Activated CD4-positive, alpha-beta T cell treated with anti-CD3 and anti-CD28 coated beads, Interleukin-2, Interleukin-4, amounts not matched to agents 100 ng/mL and 50 ng/mL, durations not matched to agents 16 hours and 8 hours (primary cell): ENCODE data around the gene ERAL1.
A peak's percentile ranks its signal among the peaks of the same experiment; 100 is the strongest.

Experiments used
- DNase-seq: peaks from one replicate; pipeline ENCODE4 v3.0.0-alpha.2; 2020; ENCODE audit warnings: low spot score

ERAL1 gene

GRCh38 chr17:28879886-28880571 lies 25.2 kb downstream of the ERAL1 start:
- no peak for DNase-seq

- no peak for DNase-seq
These were observed 25.7 kb downstream of the ERAL1 start for GRCh38 chr17:28880572-28880945.

- DNase-seq, result no peak
These were observed 26.8 kb downstream of the ERAL1 start for GRCh38 chr17:28881533-28882056.

- DNase-seq, result no peak
These were observed 27.5 kb downstream of the ERAL1 start for GRCh38 chr17:28882154-28882895.

GRCh38 chr17:28883967-28884702 lies 29.3 kb downstream of the ERAL1 start:
- no peak for DNase-seq

- DNase-seq, result no peak
These were observed 30.5 kb downstream of the ERAL1 start for GRCh38 chr17:28885363-28885762.

- DNase-seq, result no peak
These were observed 31.1 kb downstream of the ERAL1 start for GRCh38 chr17:28885951-28886350.

- DNase-seq, result no peak
These were observed 33.2 kb downstream of the ERAL1 start for GRCh38 chr17:28887871-28888471.

GRCh38 chr17:28888832-28889231 lies 34.0 kb downstream of the ERAL1 start:
- DNase-seq, result no peak

- DNase-seq, result no peak
These were observed 35.2 kb downstream of the ERAL1 start for GRCh38 chr17:28889996-28890395.

- DNase-seq, result no peak
These were observed 36.4 kb downstream of the ERAL1 start for GRCh38 chr17:28891201-28891600.

- no peak for DNase-seq
These were observed 37.2 kb downstream of the ERAL1 start for GRCh38 chr17:28892024-28892423.

GRCh38 chr17:28893248-28894183 lies 38.7 kb downstream of the ERAL1 start:
- DNase-seq, result peak; percentile 73

- DNase-seq, result no peak
These were observed 41.1 kb downstream of the ERAL1 start for GRCh38 chr17:28895794-28896447.

- DNase-seq, result no peak
These were observed 41.7 kb downstream of the ERAL1 start for GRCh38 chr17:28896491-28896883.

- peak; percentile 59 for DNase-seq
These were observed 42.3 kb downstream of the ERAL1 start, which contains the start of gene FLOT2 for GRCh38 chr17:28896884-28897768. TSS of gene FLOT2 (minus strand) at chr17:28897733. CDS start at chr17:28897574, 159 bp downstream.

- DNase-seq, result peak; percentile 33
These were observed 43.1 kb downstream of the ERAL1 start for GRCh38 chr17:28897769-28898526.

- no peak for DNase-seq
These were observed 43.7 kb downstream of the ERAL1 start for GRCh38 chr17:28898527-28898955.
